OCI-LY3 (cell line): ENCODE results near the gene ADAMTS19.

Source experiments
- H2AFZ ChIP-seq: fragments of 200-600, 300-600 bp; shearing (Covaris generic); 2 replicates; pipeline ENCODE4 v1.6.0; 2014; ENCODE audit warnings: antibody characterized with exemption, low read depth, low read length
- H3K27ac ChIP-seq: fragments of 200-600, 300-600 bp; sonication (generic); 2 replicates; pipeline ENCODE4 v1.5.1; 2014; ENCODE audit warnings: mild to moderate bottlenecking, low read length, moderate library complexity, mixed read lengths
- H3K27me3 ChIP-seq: fragments of 200-600, 300-600 bp; sonication (generic); 2 replicates; pipeline ENCODE4 v1.6.1; 2014; ENCODE audit warnings: low read depth, low read length, mixed read lengths
- H3K36me3 ChIP-seq: fragments of 200-600, 300-600 bp; sonication (generic); replicated peaks from 2 replicates; pipeline ENCODE3; 2014; ENCODE audit warnings: low read depth, low read length, mixed read lengths
- H3K4me1 ChIP-seq: fragments of 300-600, 200-600 bp; sonication (generic); 2 replicates; pipeline ENCODE4 v1.6.1; 2014; ENCODE audit warnings: low read length, mixed read lengths
- H3K4me2 ChIP-seq: fragments of 200-600, 300-600 bp; sonication (generic); 2 replicates; pipeline ENCODE4 v1.6.1; 2014; ENCODE audit warnings: low read length, mixed read lengths
- H3K4me3 ChIP-seq: fragments of 300-600, 200-600 bp; sonication (generic); 2 replicates; pipeline ENCODE4 v1.5.1; 2014; ENCODE audit warnings: antibody characterized with exemption, mild to moderate bottlenecking, low read length, moderate library complexity
- H3K79me2 ChIP-seq: fragments of 300-600, 200-600 bp; shearing (Covaris generic); 2 replicates; pipeline ENCODE4 v1.6.1; 2014; ENCODE audit warnings: mild to moderate bottlenecking, low read length, mixed read lengths
- H3K9ac ChIP-seq: fragments of 300-600, 200-600 bp; shearing (Covaris generic); 2 replicates; pipeline ENCODE4 v1.6.0; 2014; ENCODE audit warnings: mild to moderate bottlenecking, low read length, moderate library complexity
- H3K9me3 ChIP-seq: fragments of 200-600, 300-600 bp; shearing (Covaris generic); 2 replicates; pipeline ENCODE4 v1.6.1; 2014; ENCODE audit warnings: low read length, mixed read lengths; ENCODE audit not compliant: insufficient read depth
- H4K20me1 ChIP-seq: fragments of 200-600, 300-600 bp; sonication (generic); 2 replicates; pipeline ENCODE4 v1.6.1; 2016; ENCODE audit warnings: low read length, mixed read lengths; ENCODE audit not compliant: insufficient read depth
- EZH2phosphoT487 ChIP-seq: fragments of 200-600 bp; shearing (Covaris generic); IDR thresholded peaks from 2 replicates; pipeline ENCODE4 v1.6.1; 2018; ENCODE audit warnings: antibody characterized with exemption, mixed run types, low read depth
- TF ChIP-seq, protein P1 (sequence below): fragments of 200-600, 300-600 bp; sonication (generic); IDR thresholded peaks from 2 replicates; pipeline ENCODE4 v1.5.1; 2014; ENCODE audit warnings: antibody characterized with exemption, low read length, low read depth

The ADAMTS19 gene

DNA sequence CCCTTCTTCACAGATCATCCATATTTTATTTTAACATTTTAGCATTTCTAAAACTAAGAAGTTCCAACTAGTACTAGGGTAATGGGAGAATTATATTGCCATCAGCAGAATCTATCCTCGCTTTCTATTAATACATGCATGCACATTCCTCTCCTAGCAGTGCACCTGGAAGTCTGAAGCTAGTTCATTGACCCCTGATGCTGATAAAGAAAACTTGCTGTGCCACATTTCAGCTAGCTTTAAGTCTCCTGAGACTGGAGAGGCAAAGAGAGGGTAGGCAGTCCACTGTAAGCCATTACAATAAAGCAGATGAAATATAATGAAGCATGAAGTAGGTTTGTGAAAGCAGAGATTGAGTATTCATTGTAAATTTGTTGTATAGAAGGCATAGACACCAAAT is 303.6 kb downstream of the ADAMTS19 start:
- TF ChIP-seq, protein P1, sequence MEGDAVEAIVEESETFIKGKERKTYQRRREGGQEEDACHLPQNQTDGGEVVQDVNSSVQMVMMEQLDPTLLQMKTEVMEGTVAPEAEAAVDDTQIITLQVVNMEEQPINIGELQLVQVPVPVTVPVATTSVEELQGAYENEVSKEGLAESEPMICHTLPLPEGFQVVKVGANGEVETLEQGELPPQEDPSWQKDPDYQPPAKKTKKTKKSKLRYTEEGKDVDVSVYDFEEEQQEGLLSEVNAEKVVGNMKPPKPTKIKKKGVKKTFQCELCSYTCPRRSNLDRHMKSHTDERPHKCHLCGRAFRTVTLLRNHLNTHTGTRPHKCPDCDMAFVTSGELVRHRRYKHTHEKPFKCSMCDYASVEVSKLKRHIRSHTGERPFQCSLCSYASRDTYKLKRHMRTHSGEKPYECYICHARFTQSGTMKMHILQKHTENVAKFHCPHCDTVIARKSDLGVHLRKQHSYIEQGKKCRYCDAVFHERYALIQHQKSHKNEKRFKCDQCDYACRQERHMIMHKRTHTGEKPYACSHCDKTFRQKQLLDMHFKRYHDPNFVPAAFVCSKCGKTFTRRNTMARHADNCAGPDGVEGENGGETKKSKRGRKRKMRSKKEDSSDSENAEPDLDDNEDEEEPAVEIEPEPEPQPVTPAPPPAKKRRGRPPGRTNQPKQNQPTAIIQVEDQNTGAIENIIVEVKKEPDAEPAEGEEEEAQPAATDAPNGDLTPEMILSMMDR = no peak
- TF ChIP-seq EZH2phosphoT487 = no peak
- H4K20me1 ChIP-seq = no peaks in the 10 kb centered on the region
- H3K27me3 ChIP-seq = no peaks in the 10 kb centered on the region
- H3K36me3 ChIP-seq = no peaks in the 10 kb centered on the region
- no peak overlapping the region for H2AFZ ChIP-seq
- H3K4me1 ChIP-seq = peaks cover 5% of the 10 kb centered on the region; the same call in 1 of the 2 replicates
- no peak overlapping the region for H3K27ac ChIP-seq
- no peaks in the 10 kb centered on the region for H3K79me2 ChIP-seq
- H3K4me2 ChIP-seq = no peak overlapping the region
- no peaks in the 10 kb centered on the region for H3K9me3 ChIP-seq
- no peak overlapping the region for H3K4me3 ChIP-seq
- no peak overlapping the region for H3K9ac ChIP-seq

- no peak for TF ChIP-seq EZH2phosphoT487
- TF ChIP-seq, protein P1 = no peak
- H2AFZ ChIP-seq = no peak overlapping the region
Measured at GRCh38 chr5:129766798-129767197, 306.7 kb downstream of the ADAMTS19 start.

GRCh38 chr5:129767927-129768380 is 307.9 kb downstream of the ADAMTS19 start:
- peaks cover 13% of the 10 kb centered on the region; the same call in 1 of the 2 replicates for H3K4me1 ChIP-seq
- no peaks in the 10 kb centered on the region for H3K27me3 ChIP-seq
- H4K20me1 ChIP-seq = no peaks in the 10 kb centered on the region
- H3K4me2 ChIP-seq = peak overlapping the region; percentile 40
- H3K9me3 ChIP-seq = no peaks in the 10 kb centered on the region
- no peak overlapping the region for H3K27ac ChIP-seq
- H3K36me3 ChIP-seq = no peaks in the 10 kb centered on the region
- no peak overlapping the region for H3K9ac ChIP-seq
- no peaks in the 10 kb centered on the region for H3K79me2 ChIP-seq
- H3K4me3 ChIP-seq = peak overlapping the region; percentile 62
- TF ChIP-seq, protein P1 = peak; percentile 91
- no peak for TF ChIP-seq EZH2phosphoT487
- H2AFZ ChIP-seq = no peak overlapping the region

More at GRCh38 chr5:129766798-129767197, 306.7 kb downstream of the ADAMTS19 start:
- Histone ChIP-seq H3K36me3 (no peaks in the 10 kb centered on the region), H3K4me3 (no peak overlapping the region), H3K4me1 (peaks cover 11% of the 10 kb centered on the region; the same call in 1 of the 2 replicates), H3K9me3 (no peaks in the 10 kb centered on the region), H3K79me2 (no peaks in the 10 kb centered on the region), H3K4me2 (no peak overlapping the region; the same call in 1 of the 2 replicates), H4K20me1 (no peaks in the 10 kb centered on the region), H3K27me3 (no peaks in the 10 kb centered on the region), H3K27ac (no peak overlapping the region), H3K9ac (no peak overlapping the region)

DNA sequence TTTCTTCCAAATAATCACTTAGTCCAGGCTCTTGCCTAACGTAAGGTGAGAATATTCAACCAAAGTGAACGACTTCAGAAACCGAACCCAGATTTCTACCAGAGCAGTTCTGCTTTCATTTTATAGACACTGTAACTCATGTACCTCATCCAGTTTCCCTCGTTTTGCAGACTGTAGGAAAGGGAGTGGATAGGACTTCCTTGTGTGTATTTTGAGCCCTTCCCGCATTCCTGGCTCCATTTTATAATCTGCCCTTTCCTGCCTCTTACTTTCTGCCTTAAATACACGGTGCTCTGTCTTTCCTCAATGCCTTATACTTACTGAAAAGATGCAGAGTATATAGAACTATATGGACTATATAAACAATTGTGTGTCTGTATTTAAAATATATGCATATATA is 308.6 kb downstream of the ADAMTS19 start:
- no peak for TF ChIP-seq EZH2phosphoT487
- Histone ChIP-seq H3K36me3 (no peaks in the 10 kb centered on the region), H3K79me2 (no peaks in the 10 kb centered on the region), H2AFZ (no peak overlapping the region), H3K9me3 (no peaks in the 10 kb centered on the region), H3K27me3 (no peaks in the 10 kb centered on the region), H3K4me1 (peaks cover 13% of the 10 kb centered on the region; the same call in 1 of the 2 replicates), H3K27ac (no peak overlapping the region), H4K20me1 (no peaks in the 10 kb centered on the region), H3K4me3 (no peak overlapping the region), H3K4me2 (peak overlapping the region; percentile 56), H3K9ac (no peak overlapping the region)
